GM21515 (cell line): ENCODE measurements around the gene LRP1.

Experiments
- ATAC-seq: cut with Tn5 transposase; IDR thresholded peaks from one replicate; pipeline ENCODE4 v1.9.1; 2021; ENCODE audit not compliant: unreplicated experiment

LRP1 gene

GRCh38 chr12:57133013-57133569, 4.8 kb downstream of the LRP1 start:
- ATAC-seq: no peak

DNA sequence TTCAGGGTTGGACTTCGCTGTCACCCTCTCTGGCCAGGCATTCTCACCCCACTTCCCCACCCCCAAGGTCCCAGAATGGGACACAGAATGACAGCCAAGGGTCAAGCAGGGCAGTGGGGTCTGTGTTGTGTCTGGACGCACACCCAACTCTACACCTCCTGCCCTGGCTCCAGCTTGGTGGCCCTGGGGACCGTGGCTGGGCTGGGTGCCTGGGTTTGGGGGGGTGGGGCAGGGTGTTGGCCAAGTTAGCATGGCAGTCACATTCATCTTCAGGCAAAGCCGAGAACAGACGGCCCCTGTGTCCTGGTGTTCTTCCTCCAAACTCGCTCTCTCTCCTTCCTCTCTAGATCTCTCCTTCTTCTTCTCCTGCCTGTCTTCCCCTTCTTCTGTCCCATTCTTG, 5.6 kb downstream of the LRP1 start:
- no peak for ATAC-seq

GRCh38 chr12:57134949-57135348, 6.7 kb downstream of the LRP1 start:
- ATAC-seq: no peak

- ATAC-seq: no peak
Observed at GRCh38 chr12:57135527-57136326, 7.4 kb downstream of the LRP1 start.

DNA sequence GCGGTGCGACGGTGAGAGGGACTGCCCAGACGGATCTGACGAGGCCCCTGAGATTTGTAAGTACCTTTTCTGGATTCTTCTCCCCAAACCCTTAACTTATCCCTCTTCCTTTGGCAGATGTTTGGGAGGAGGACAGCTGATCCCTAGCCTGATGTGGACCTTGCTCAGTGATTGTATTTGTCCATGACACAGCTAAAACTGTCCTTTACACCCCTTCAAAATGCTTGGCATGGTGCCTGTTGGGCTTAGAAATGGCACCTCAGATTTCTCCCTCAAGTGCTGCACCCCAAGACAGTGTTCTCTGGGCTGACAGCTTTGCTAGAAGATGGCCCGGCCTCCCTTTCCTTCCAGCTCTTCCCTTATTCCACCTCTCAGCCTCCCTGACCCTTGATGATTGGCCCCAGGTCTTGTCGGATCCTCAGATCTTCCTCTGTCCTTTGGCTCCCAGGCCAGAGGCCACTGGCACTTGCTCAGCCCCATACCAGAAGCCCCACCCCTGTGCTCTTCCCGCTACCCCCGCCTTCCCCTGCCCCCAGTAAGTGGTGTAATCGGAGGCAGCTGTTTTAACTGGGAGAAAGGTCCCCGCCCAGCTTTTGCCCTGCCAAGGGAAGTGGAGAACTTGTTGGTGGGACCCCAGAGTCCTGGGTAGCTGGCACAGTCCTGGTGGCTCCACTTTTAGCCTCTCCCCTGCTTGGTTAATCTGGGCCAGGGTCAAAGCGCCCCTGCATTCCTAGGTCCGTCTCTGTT, 10.4 kb downstream of the LRP1 start:
- no peak for ATAC-seq

- ATAC-seq: no peak
Observed at GRCh38 chr12:57139796-57140649, 11.7 kb downstream of the LRP1 start.

GRCh38 chr12:57141249-57141648, 13.0 kb downstream of the LRP1 start:
- no peak for ATAC-seq

GRCh38 chr12:57142121-57142520, 13.8 kb downstream of the LRP1 start:
- no peak for ATAC-seq

DNA sequence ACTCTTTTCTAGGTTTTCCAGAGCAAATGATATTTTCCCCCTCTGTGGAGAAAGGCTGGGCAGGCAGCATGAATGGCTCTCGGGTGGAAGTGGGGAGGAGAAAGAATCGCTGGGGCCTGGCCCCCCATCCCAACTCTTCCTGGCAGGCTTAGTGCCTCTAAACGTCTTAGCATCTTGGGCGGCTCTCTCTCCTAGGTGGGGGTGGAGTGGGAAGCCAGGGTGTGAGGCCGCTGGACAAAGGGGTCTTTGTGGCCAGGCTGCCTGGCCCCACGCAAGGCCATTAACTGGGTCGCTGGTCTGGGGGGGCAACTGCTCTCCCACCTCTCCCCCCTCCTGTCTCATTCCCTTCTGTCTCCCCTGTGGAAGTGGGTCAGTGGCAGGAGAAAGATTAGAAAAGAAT, 14.4 kb downstream of the LRP1 start:
- ATAC-seq: no peak

GRCh38 chr12:57143454-57143853, 15.2 kb downstream of the LRP1 start:
- ATAC-seq: no peak

- no peak for ATAC-seq
Observed at GRCh38 chr12:57145460-57146059, 17.3 kb downstream of the LRP1 start.

GRCh38 chr12:57146092-57146491, 17.8 kb downstream of the LRP1 start:
- no peak for ATAC-seq

DNA sequence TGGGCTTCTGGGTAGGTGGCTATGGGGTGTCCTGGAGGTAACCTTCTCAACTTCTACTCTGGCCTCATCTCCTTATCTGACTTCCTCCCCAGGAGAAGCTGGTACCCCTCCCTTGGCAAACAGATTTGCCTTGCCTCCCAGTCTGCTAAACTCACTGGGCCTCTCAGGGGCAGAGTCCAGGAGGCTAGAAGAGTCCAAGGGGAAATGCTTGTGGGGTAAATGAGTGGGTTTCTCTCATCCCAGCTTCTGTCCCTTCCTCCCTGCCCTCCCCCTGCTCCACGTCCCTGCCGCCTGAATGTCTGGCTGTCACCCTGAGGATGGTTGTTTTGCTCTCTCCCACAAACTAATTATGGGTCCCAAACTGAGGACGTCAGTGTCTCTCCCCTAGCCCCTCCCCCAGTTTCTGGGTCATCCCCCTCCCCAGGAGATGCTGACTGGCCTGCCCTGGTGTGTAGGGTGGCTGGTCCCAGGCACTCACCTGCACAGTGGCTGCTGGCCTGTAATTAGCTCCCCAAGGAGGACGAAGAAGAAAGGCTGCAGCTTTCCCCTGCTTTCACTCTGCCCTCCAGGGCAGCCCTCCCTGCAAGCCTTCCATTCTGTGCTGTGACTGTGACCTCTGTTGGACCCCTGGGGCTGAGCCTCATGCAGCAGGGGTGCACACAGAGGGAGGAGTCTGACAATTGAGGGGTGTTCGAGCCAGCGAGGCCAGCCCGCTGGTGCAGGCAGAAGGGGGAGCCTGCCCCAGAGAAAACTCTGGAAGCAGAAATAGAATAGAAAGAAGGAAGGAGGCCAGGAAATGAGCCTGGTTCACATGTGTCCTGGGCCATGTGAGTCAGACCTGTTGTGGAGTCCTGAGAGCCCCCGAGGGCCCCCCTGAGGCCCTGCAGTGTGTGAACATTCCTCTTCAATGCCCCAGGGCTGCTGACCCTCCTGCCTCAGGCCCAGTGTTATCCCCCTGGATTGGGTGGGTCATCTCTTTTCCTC, 19.0 kb downstream of the LRP1 start, which contains the start of gene LRP1-AS:
Gene LRP1-AS (minus strand): TSS at position 659 of the 984 bp plus-strand sequence.
- ATAC-seq: no peak

DNA sequence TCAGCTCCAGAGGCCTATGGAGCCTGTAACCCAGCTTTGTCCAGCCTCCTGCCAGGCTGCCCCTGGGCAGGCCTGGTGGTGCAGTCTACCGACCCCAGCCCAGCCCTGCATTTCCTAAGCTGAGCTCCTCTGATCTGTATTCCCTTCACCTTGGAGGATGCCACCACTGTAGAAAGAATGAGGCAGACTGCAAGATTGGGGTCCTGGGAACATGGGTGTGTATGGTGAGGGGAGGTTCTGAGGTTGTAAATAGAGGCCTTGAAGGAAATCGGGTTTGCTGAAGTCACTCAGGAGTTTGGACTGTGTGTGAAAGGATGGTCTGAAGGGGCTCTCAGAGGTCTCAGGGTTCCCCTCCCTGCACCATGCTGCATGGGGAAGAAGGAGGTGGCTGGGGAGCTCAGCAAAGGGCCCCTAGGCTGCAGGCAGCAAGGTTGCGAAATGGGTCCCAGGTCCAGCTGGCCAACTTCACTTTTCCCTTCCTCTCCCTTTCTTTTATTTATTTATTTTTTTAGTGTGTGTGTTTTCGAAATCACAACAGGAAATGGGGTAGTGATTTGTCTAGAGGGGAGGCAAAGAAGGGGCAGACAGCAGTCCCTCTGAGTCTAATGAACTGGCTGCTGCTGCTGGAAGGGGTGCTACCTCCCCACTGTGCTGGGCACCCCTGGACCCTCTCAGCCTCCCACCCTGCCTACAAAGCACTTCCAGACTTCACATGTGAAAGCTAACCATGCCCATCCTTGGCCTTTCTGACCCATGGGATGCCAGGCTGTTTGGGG, 20.4 kb downstream of the LRP1 start:
- no peak for ATAC-seq

GRCh38 chr12:57149245-57149900, 21.1 kb downstream of the LRP1 start:
- no peak for ATAC-seq

- no peak for ATAC-seq
Observed at GRCh38 chr12:57150400-57151000, 22.2 kb downstream of the LRP1 start.

DNA sequence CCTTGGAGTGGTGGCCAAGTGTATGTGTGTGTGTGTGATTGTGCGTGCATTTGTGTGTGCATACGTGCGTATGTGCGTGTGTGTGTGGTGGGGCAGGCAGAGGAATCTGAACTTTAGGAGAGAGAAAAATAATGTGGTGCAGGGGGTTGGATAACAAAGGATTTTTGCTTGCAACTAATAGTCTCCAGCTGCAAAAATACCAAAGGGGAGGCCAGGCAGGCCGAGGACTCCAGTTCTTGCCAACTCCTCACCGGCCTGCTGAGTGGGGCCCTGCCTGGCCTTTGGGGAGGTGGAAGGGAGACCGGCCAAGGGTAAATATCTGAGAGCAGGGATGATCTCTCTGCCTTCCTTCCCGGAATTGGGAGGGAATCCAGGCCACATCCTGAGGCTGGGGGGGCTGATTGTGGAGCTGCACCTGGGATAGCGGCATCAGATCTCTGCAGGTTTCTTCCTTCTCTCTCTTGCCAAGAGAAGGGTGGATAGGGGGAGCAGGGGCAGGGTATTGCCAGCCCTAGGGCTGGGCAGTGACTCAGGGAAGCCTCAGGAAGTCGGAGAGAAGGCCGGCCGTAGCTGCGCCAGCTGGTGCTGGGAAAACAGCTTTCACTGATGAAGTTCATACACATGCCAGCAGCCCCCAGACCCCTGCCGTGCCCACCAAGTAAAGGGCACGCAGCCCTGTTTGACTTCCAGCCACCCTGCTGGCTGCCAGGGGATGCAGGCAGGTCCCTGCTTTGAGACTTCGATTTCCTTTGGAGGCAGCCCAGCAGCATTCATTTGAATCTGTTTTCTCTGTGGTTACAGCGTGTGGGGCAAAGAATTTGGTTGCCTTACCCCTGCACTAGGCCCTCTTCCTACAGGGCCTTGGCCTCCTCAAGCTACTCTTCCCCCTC, 23.7 kb downstream of the LRP1 start:
- no peak for ATAC-seq
